GM11168 (cell line): ENCODE data around the gene GATAD2A.

Experiments used
- in situ Hi-C: fragments of 300-500 bp; cut with MboI; formaldehyde crosslinking; loops from one replicate; pipeline ENCODE4 v1.12.0; 2022; ENCODE audit warnings: low sequenced_read_pairs; ENCODE audit not compliant: unreplicated experiment

GATAD2A gene

DNA sequence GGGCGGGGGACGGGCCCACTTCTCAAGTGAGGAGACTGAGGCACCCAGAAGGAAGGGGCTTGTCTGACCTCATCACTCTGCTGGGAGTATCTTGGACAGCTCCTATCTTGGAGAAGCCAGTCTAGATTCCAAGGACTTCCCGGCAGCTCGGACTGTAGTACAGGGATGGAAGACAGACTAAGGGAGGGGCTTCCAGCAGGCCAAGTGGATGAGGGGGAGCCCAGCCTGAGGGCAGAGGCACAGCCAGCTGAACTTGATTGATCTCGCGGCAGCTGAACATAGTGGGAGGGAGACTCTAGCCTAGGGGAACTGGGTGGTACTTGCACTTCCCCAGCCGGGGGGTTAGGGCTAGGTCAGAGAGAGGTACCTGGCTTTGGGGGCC, 133.3 kb downstream of the GATAD2A start:
- in situ Hi-C loops, result loop anchor here (25.0 kb wide), 1 partner anchor 249 kb away; no protein-coding TSS in a partner anchor

DNA sequence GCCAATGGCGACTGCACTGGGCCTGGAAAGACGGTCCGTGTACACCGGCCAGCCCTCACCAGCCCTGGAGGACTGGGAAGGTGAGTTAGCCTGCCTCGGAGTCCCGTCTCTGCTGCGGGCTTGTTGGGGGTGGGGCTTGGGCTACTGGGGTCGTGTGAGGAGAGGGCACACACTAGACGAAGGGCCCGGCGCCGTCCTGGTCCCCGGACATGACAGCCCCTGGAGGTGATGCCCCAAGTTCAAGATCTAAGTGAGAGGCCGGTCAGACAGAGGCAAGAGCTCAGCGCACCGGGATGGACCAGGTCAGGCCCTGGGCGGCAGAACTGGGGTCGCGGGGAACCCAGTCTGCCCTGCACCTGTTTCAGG, 134.2 kb downstream of the GATAD2A start:
- in situ Hi-C loops, result loop anchor here (25.0 kb wide), 1 partner anchor 248 kb away; no protein-coding TSS in a partner anchor

DNA sequence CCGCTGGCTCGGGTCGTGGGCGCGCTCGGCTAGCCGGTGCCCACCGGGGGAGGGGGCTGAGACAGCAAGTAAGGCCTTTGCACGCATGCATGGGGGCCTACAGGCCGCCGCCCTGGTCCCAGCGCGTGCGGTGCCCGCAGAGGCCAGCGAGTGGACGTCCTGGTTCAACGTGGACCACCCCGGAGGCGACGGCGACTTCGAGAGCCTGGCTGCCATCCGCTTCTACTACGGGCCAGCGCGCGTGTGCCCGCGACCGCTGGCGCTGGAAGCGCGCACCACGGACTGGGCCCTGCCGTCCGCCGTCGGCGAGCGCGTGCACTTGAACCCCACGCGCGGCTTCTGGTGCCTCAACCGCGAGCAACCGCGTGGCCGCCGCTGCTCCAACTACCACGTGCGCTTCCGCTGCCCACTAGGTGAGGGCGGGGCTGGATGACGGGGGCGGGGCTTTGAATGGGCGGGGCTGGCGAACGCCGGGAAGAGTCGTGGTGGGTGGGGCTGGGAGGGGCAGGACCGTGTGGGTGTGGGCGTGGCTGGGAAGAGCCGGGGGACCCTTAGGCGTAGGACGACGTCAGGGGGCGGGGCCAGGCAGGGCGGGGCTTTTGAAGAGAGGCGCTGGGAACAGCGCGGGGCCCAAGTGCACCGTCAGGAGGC, 134.7 kb downstream of the GATAD2A start:
- in situ Hi-C loops, result loop anchor here (25.0 kb wide), 1 partner anchor 247 kb away; no protein-coding TSS in a partner anchor

DNA sequence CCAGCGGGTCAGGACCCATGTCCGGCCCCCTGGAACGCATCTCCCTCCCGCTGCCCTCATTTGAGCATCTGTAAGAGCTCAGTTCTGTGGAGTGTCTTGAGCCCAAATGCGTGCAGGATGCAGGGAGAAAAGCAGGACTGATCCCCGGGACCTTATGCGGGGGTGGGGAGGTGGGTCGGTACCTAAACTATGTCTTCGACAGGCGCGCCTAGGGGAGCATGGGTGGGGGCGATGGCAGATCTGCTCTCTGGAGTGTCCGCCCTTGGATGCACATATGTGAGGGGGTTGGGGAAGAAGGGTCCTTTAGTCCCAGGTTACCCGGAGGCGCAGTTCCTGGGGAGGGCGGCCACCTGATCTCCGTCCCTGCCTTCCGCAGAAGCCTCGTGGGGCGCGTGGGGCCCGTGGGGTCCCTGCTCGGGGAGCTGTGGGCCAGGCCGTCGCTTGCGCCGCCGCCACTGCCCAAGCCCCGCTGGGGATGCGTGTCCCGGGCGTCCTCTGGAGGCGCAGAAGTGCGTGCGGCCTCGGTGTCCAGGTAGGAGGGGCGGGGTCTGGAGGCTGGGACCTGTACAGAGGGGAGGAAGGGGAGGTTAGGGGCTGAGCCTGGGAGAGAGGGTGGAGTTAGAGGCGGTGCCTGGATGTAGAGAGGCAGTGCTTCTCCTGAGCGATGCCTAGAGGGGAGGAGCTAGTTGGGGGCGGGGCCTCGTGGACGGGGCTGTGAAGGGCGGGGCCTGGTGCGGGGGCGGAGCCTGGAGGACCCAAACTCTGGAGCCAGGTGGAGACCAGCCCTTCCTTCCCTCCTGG, 135.4 kb downstream of the GATAD2A start:
- in situ Hi-C loops, result loop anchor here (25.0 kb wide), 1 partner anchor 246 kb away; no protein-coding TSS in a partner anchor

DNA sequence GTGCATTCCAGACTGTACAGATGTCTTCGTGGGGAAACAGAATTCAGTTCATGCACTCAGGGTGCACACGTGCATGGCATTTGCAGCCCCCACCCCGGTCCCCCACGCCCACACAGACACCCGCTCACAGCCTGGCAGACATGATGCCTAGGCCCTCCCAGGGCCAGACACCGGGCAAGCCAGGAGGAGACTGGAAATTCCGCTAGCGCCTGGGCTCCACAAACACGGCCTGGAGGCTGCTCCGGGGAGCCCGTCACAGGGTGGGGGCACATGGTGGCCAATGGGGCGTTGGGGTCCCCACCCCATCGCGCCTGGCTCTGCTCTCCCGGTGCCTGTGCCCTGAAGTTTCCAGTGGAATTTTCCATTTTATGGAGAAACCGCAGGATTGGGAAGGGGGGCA, 136.1 kb downstream of the GATAD2A start:
- in situ Hi-C loops, result loop anchor here (25.0 kb wide), 1 partner anchor 246 kb away; no protein-coding TSS in a partner anchor

DNA sequence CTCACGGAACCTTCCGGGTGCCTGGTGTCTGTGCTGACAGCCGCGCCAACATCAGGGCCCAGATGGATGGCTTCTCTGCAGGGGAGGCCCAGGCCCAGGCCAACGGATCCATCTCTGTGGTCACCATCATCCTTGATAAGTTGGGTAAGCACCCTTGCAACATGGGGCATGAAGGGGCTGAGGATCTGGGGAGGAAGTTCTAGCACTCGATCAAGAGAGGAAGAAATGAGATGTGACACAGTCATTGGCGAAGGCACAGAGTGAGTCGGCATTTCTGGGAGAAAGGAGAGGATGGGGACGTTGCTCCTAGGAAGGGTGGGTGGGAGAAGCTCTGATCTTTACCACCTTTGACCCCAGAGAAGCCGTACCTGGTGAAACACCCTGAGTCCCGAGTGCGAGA, 137.0 kb downstream of the GATAD2A start:
- in situ Hi-C loops, result loop anchor here (25.0 kb wide), 1 partner anchor 245 kb away; no protein-coding TSS in a partner anchor

DNA sequence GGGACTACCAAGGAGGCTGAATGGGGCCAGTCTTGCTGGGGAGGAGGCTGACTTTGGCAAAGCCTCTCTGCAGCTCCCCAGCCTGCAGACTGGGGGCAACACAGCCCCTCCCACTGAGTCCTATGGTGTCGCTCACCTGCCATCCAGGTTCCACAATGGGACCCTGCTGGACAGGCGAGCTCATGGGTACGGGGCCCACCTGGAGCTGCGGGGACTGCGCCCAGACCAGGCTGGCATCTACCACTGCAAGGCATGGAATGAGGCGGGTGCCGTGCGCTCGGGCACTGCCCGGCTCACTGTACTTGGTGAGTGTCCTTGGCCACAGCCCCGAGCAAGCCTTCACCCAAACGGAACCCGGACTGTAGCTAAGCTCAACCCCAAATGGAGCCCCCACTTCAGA, 137.6 kb downstream of the GATAD2A start:
- in situ Hi-C loops, result loop anchor here (25.0 kb wide), 1 partner anchor 244 kb away; no protein-coding TSS in a partner anchor

DNA sequence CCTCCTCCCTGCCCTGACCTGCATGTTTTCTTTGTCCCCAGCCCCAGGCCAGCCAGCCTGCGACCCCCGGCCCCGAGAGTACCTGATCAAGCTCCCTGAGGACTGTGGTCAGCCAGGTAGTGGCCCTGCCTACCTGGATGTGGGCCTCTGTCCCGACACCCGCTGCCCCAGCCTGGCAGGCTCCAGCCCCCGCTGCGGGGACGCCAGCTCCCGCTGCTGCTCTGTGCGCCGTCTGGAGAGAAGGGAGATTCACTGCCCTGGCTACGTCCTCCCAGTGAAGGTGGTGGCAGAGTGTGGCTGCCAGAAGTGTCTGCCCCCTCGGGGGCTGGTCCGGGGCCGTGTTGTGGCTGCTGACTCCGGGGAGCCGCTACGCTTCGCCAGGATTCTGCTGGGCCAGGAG, 138.2 kb downstream of the GATAD2A start:
- in situ Hi-C loops, result loop anchor here (25.0 kb wide), 1 partner anchor 244 kb away; no protein-coding TSS in a partner anchor

DNA sequence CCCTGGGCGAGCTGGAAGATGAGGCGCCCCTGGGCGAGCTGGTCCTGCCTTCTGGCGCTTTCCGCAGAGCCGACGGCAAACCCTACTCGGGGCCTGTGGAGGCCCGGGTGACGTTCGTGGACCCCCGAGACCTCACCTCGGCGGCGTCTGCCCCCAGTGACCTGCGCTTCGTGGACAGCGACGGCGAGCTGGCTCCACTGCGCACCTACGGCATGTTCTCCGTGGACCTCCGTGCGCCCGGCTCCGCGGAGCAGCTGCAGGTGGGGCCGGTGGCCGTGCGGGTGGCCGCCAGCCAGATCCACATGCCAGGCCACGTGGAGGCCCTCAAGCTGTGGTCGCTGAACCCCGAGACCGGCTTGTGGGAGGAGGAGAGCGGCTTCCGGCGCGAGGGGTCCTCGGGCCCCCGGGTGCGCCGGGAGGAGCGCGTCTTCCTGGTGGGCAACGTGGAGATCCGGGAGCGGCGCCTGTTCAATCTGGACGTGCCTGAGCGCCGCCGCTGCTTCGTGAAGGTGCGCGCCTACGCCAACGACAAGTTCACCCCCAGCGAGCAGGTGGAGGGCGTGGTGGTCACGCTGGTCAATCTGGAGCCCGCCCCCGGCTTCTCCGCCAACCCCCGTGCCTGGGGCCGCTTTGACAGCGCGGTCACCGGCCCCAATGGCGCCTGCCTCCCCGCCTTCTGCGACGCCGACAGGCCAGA, 138.9 kb downstream of the GATAD2A start:
- in situ Hi-C loops, result loop anchor here (25.0 kb wide), 1 partner anchor 243 kb away; no protein-coding TSS in a partner anchor

DNA sequence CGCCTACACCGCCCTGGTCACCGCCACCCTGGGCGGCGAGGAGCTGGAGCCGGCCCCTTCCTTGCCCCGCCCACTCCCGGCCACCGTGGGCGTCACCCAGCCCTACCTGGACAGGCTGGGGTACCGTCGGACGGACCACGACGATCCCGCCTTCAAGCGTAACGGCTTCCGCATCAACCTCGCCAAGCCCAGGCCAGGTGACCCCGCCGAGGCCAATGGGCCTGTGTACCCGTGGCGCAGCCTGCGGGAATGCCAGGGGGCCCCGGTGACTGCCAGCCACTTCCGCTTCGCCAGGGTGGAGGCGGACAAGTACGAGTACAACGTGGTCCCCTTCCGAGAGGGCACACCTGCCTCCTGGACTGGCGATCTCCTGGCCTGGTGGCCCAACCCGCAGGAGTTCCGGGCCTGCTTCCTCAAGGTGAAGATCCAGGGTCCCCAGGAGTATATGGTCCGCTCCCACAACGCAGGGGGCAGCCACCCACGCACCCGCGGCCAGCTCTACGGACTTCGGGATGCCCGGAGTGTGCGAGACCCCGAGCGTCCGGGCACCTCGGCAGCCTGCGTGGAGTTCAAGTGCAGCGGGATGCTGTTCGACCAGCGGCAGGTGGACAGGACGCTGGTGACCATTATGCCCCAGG, 139.6 kb downstream of the GATAD2A start:
- in situ Hi-C loops, result loop anchor here (25.0 kb wide), 1 partner anchor 242 kb away; no protein-coding TSS in a partner anchor

DNA sequence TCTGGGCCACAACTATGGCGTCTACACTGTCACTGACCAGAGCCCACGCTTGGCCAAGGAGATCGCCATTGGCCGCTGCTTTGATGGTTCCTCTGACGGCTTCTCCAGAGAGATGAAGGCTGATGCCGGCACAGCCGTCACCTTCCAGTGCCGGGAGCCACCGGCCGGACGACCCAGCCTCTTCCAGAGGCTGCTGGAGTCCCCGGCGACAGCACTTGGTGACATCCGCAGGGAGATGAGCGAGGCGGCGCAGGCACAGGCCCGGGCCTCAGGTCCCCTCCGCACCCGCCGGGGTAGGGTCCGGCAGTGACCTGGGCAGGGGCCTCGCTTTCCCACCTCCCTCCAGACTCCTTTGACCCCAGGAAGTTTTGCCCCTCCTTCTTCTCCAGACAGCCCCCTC, 140.2 kb downstream of the GATAD2A start:
- in situ Hi-C loops, result loop anchor here (25.0 kb wide), 1 partner anchor 242 kb away; no protein-coding TSS in a partner anchor

DNA sequence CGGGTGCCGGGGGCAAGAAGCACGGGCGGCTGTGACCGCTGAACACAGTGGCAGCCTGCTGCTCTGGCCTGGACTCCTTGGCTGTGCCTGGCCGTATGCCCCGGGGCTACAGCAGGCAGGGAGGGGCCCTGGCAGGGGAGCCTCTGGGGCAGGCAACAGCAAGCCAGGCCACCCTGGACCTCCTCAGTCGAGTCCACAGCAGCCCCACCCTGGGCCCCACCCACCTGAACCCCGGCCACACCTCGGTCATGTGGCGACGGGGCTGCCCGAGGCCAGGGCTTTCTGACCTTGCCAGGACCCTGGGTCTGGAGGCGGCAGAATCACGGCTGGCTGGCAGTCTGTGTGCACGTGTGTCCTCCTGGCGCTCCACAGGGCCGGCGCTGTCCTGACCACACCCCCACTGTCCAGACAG, 141.3 kb downstream of the GATAD2A start:
- in situ Hi-C loops, result loop anchor here (25.0 kb wide), 1 partner anchor 241 kb away; no protein-coding TSS in a partner anchor

DNA sequence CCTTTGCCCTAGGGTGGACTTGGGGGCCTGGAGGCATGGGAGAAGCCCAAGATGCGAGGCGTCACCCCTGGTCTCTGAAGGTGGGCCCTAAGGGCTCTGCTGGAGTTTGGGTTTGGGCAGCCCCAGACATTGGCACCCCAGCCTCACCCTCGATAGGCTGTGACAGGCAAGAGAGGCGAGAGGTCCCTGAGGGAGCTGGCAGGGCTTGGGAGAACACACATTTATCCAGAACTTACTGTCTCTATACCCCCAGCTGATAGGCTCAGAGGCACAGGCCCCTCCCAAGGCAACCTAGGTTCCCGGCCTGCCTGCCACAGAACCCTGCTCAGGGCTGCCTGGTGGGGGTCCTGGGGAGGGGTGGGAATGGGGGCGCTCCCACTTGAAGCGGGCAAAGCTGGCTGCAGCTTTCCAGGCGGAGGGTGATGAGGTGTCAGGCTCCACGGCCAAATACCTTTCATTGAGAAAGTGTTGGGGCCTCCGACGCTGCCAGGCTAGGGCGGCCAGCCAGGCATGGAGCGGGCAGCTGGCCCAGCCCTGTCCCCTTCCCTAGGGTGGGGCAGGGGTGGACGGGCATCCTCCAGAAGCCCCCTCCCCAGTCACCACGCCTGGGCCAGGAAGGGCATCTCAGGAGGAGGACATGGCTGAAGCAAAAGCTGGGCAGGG, 142.3 kb downstream of the GATAD2A start:
- in situ Hi-C loops, result loop anchor here (25.0 kb wide), 1 partner anchor 239 kb away; no protein-coding TSS in a partner anchor

DNA sequence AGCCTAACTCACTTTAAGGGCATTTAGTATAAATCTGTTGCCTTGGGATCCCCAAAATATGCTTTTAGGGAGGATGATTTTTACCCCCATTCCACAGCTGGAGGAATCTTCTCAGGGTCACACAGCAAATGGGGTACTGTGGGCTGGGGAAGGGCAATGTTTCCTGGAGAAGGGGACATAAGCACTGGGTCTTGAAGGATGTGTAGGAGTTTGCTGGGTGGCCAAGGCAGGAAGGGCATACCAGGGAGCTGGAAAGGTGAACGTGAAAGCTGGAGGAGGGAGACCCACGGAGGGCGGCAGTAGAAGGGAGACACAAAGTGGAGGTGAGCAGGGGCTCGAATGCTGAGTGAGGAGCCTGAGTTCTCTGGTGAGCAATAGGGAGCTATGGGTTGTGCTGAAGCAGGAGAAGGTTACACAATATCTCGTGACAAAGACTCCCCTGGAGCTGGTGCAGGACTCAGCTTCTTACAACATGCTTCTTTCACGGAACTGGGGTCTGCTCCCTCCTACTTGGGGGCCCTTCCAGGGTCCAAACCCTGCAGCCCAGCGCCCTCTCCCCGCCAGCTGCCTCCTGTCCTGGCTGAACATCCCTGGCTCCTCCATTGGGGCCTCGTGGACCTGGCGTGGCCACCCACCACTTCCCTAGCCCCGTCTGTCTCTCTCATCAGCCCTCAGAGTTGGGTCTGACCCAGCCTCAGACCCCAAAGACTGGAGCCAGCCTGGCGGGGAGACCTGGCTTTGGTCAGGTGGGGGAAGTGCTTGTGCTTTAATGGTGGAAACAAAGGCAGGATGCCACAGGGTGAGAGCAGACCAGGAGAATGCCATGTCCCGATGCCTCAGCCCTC, 143.7 kb downstream of the GATAD2A start:
- in situ Hi-C loops, result loop anchor here (25.0 kb wide), 1 partner anchor 238 kb away; no protein-coding TSS in a partner anchor

DNA sequence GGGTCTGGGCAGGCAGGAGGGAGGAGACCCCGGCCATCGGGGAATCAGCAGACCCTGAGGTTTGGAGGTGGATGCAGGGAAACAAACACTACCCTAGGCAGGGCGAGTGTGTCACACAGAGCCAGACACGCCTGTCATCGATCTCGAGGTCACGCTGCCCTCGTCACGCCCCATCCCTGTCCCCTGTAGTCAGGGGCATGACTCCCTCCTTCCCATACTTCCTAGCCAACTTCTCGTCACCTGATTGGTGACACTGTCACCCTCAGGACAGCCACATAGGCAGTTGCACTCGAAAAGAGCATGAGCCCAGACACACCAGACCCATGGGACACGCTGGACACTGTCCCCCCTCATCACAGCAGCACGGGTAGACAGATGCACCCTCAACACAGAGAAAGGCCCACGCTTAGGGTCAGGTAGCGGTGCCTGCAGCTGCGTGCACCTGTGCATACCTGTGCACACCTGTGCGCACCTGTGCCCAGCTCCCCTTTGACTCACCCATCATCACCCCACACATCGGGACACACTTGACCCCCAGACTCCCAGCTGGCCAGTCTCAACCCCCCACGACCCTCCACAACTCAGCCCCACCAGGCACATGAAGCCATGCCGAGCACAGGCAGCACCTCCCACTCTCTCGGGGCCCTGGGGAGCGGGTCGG, 144.5 kb downstream of the GATAD2A start:
- in situ Hi-C loops, result loop anchor here (25.0 kb wide), 1 partner anchor 237 kb away; no protein-coding TSS in a partner anchor

DNA sequence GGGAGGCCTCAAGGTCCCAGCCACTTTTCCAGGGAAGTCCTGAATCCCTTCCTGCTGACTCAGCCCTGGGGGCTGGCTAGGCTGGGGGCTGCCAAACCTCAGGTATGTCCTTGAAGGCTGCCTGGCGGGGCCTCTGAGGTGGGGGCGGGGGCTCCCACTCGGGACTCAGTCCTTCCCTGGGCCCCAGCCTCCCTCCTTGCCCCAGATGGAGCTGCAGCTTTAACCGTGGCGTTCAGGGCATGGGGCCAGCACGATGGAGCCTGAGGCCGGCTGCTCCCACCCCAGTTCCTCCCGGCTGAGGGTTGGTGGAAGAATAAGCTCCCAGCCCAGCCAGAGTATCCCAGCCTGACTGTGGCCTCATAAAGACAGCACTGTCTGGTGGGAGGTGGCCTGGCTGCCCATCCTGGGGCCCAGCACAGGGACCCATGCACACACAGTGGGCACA, 145.0 kb downstream of the GATAD2A start:
- in situ Hi-C loops, result no loop called here

DNA sequence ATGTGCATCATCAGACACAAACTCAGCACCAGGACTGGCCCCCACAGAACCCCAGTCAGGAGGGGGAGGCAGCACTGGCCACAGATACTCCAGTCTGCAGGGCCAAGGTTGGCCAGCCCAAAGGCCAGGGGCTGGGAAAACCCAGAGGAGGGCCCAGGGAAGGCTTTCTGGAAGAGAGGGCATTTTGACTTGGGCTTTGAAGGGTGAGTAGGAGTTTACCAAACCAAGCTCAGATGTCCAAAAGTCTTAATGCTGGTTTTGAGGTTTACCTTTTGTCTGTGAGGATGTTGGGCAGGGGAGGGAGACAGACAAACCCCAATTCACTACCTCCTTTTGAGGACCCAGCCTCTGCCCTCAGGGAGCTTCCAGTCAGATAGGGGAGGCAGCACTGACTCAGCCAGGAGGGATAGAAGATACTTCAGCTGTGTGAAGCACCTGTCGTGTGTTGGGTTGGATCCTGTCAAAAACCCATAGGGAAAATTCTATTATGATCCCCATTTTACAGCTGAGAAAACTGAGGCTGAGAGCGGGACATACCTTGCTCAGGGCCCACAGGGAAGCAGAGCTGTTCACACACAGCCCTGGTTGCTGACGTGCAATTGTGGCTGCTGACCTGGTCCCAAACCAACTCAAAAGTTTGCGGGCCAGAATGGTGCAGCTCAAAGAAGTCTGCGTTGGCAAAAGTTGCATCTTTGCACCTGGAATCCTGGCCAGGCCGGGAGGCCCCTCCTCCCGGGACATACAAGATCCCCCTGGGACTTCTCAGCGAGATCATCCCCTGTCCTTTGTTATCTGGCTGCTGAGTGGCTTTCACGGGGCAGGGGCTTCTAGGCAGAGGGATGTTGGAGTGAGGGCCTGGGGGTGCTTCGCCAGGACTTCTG, 145.7 kb downstream of the GATAD2A start:
- in situ Hi-C loops, result no loop called here
